Measurements from ENCODE around the gene DOCK10. TPM values are rescaled to one million over a fixed set of nuclear protein-coding genes. Genes with fewer than 3 reads are reported as not detected.

Gene DOCK10
- total and polyA plus RNA-seq, 9 of the 15 experiments (the other 6 are each of a cell fraction or from before 2014, with no cell fraction given), result 0.01 to 0.87 (median 0.18) TPM

DNA sequence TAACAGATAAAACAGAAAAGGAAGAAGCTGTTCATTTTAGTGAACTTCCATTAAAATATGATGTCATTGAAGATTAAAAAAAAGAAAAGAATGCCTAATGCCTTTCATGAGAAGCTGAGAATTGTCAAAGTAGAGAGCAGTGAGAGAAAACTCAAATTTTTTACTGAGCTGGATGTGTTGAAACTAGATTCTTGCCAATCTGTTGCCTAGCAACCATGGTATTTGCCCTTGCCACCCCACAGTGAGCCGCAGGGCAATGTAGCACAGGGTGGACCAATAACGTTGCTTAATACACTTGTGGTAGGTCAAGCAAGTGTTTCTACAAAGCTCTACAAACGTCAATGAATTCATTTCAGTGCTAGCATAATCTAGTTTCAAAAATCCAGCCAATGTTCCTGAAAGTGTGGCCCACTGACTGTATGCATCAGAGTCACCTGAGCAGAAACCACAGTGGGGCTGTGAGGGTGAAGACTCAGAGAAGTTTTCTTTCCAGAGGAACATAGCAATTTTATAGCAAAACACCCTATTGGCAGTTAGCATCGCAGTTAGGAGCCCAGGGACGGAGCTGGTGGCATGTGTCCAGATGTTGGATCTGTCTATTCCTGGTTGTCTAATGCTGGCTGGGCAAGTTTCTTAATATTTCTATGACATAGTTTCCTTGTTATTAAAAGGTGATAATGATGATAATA, 132.2 kb downstream of the DOCK10 start:
- Histone ChIP-seq H3K4me3 (no peak overlapping the region), H3K9ac (ENCODE audit: insufficient read depth in 1 of 2, low read depth in 2 of 2, low read length in 2 of 2) (no peak overlapping the region), H3K9me1 (ENCODE audit: control insufficient read depth, insufficient read depth, low read length) (no peaks in the 10 kb centered on the region), H3K4me2 (ENCODE audit: insufficient read depth, low read length) (no peak overlapping the region), H3K9me3 (replicated peaks; ENCODE audit: control insufficient read depth, insufficient read depth, low read depth, low read length) (no peaks in the 10 kb centered on the region), H3K36me3 (ENCODE audit: control insufficient read depth, insufficient read depth, low read length) (no peaks in the 10 kb centered on the region), H3K27ac (ENCODE audit: extremely low read depth, low read depth, low read length) (no peak overlapping the region), H3K79me2 (ENCODE audit: control insufficient read depth, insufficient read depth, low read length) (no peaks in the 10 kb centered on the region), H4K20me1 (replicated peaks; ENCODE audit: control insufficient read depth, insufficient read depth, low read length) (no peaks in the 10 kb centered on the region), H2AFZ (ENCODE audit: low read depth, low read length) (no peak overlapping the region), H3K27me3 (ENCODE audit: control insufficient read depth in 2 of 2, insufficient read depth in 2 of 2, low read length in 2 of 2) (no peaks in the 10 kb centered on the region), H3K4me1 (replicated peaks in 1 of 2; ENCODE audit: control insufficient read depth in 2 of 2, insufficient read depth in 2 of 2, low read length in 2 of 2) (no peaks in the 10 kb centered on the region)
- intact Hi-C loops (cut with micrococcal nuclease), result no loop called here
- BruUV-seq (replicated peaks), result no TSS peak
- 0% methylated on average over 5 of the region's 5 CpGs for WGBS (ENCODE audit: insufficient coverage, low coverage, missing lambda C conversion rate)
- CTCF ChIA-PET (ENCODE audit: low intra/inter-chr PET ratio), result no interaction called here
- FAIRE-seq (no peak), ATAC-seq (no peak), DNase-seq (ENCODE audit: extremely low read depth in 1 of 4, low spot score in 3 of 4) (no peak)
- TF ChIP-seq RFX1 (IDR thresholded peaks at IDR 0.05), result peak; percentile 50
- TF ChIP-seq NFXL1 (CRISPR knock-in tag; IDR thresholded peaks at IDR 0.05), result no peak
- in situ Hi-C loops (cut with MboI), result no loop called here
- POLR2A ChIA-PET, result no interaction called here

DNA sequence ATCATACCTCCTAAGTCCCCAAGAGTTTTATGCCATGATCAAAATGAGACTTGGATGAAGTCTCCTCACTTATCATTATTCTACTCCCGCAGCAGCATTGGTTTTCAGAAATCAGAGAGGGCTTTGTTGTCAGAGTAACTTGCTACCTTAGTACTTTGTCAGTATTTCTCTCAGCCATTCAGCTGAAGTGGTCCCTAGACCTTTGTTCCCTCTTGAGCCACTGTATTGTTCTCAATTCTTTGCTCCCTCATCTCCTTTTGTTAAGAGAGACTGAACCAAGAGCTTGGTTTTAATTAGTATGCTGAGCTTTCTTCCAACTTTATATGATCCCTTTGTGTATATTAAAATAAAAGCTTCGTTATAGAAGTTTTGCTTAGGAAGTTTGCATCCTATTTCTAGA, 133.4 kb downstream of the DOCK10 start:
- DNase-seq (ENCODE audit: extremely low read depth in 1 of 4, low spot score in 3 of 4) (no peak), FAIRE-seq (no peak), ATAC-seq (no peak)
- in situ Hi-C loops (cut with MboI) (no loop called here), intact Hi-C loops (cut with micrococcal nuclease) (no loop called here)
- no peak overlapping the region for H3K9ac ChIP-seq (ENCODE audit: insufficient read depth in 1 of 2, low read depth in 2 of 2, low read length in 2 of 2)
- no peaks in the 10 kb centered on the region for H3K27me3 ChIP-seq (ENCODE audit: control insufficient read depth in 2 of 2, insufficient read depth in 2 of 2, low read length in 2 of 2)
- H2AFZ ChIP-seq (ENCODE audit: low read depth, low read length), result no peak overlapping the region
- H3K79me2 ChIP-seq (ENCODE audit: control insufficient read depth, insufficient read depth, low read length), result no peaks in the 10 kb centered on the region
- H3K27ac ChIP-seq (ENCODE audit: extremely low read depth, low read depth, low read length), result no peak overlapping the region
- H3K4me1 ChIP-seq (replicated peaks in 1 of 2; ENCODE audit: control insufficient read depth in 2 of 2, insufficient read depth in 2 of 2, low read length in 2 of 2), result no peaks in the 10 kb centered on the region
- no peak overlapping the region for H3K4me2 ChIP-seq (ENCODE audit: insufficient read depth, low read length)
- CTCF ChIA-PET (ENCODE audit: low intra/inter-chr PET ratio), result no interaction called here
- no peaks in the 10 kb centered on the region for H3K36me3 ChIP-seq (ENCODE audit: control insufficient read depth, insufficient read depth, low read length)
- H3K9me1 ChIP-seq (ENCODE audit: control insufficient read depth, insufficient read depth, low read length), result no peaks in the 10 kb centered on the region
- POLR2A ChIA-PET, result no interaction called here
- 0% methylated on average over 2 of the region's 2 CpGs for WGBS (ENCODE audit: insufficient coverage, low coverage, missing lambda C conversion rate)
- H3K9me3 ChIP-seq (replicated peaks; ENCODE audit: control insufficient read depth, insufficient read depth, low read depth, low read length), result no peaks in the 10 kb centered on the region
- no TSS peak for BruUV-seq (replicated peaks)
- no peaks in the 10 kb centered on the region for H4K20me1 ChIP-seq (replicated peaks; ENCODE audit: control insufficient read depth, insufficient read depth, low read length)
- no peak overlapping the region for H3K4me3 ChIP-seq
- TF ChIP-seq GTF2E2 (tag; IDR thresholded peaks at IDR 0.05) (no peak), NR2C1 (IDR thresholded peaks at IDR 0.05) (no peak), NR2C1 (tag; IDR thresholded peaks at IDR 0.05) (no peak), STAT5B (CRISPR knock-in tag; IDR thresholded peaks at IDR 0.05) (no peak), ZNF140 (CRISPR knock-in tag; IDR thresholded peaks at IDR 0.05) (no peak), ZNF311 (CRISPR knock-in tag; IDR thresholded peaks at IDR 0.05) (no peak), SMARCE1 (IDR thresholded peaks at IDR 0.05) (no peak), NFIX (CRISPR knock-in tag; IDR thresholded peaks at IDR 0.05; ENCODE audit: low read depth) (no peak), FOXK1 (CRISPR knock-in tag; IDR thresholded peaks at IDR 0.05; ENCODE audit: borderline replicate concordance) (no peak), POLR2G (IDR thresholded peaks at IDR 0.05; ENCODE audit: low read depth, low read length) (no peak)
- TF ChIP-seq, protein P1, sequence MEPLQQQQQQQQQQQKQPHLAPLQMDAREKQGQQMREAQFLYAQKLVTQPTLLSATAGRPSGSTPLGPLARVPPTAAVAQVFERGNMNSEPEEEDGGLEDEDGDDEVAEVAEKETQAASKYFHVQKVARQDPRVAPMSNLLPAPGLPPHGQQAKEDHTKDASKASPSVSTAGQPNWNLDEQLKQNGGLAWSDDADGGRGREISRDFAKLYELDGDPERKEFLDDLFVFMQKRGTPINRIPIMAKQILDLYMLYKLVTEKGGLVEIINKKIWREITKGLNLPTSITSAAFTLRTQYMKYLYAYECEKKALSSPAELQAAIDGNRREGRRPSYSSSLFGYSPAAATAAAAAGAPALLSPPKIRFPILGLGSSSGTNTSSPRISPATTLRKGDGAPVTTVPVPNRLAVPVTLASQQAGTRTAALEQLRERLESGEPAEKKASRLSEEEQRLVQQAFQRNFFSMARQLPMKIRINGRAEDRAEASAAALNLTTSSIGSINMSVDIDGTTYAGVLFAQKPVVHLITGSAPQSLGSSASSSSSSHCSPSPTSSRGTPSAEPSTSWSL (CRISPR knock-in tag; IDR thresholded peaks at IDR 0.05; ENCODE audit: borderline replicate concordance), result no peak
- TF ChIP-seq, protein P2, sequence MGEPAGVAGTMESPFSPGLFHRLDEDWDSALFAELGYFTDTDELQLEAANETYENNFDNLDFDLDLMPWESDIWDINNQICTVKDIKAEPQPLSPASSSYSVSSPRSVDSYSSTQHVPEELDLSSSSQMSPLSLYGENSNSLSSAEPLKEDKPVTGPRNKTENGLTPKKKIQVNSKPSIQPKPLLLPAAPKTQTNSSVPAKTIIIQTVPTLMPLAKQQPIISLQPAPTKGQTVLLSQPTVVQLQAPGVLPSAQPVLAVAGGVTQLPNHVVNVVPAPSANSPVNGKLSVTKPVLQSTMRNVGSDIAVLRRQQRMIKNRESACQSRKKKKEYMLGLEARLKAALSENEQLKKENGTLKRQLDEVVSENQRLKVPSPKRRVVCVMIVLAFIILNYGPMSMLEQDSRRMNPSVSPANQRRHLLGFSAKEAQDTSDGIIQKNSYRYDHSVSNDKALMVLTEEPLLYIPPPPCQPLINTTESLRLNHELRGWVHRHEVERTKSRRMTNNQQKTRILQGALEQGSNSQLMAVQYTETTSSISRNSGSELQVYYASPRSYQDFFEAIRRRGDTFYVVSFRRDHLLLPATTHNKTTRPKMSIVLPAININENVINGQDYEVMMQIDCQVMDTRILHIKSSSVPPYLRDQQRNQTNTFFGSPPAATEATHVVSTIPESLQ (CRISPR knock-in tag; IDR thresholded peaks at IDR 0.05), result no peak

Measured in K562 (cell line).